Measurements from ENCODE around the gene CRNKL1.

Gene CRNKL1

DNA sequence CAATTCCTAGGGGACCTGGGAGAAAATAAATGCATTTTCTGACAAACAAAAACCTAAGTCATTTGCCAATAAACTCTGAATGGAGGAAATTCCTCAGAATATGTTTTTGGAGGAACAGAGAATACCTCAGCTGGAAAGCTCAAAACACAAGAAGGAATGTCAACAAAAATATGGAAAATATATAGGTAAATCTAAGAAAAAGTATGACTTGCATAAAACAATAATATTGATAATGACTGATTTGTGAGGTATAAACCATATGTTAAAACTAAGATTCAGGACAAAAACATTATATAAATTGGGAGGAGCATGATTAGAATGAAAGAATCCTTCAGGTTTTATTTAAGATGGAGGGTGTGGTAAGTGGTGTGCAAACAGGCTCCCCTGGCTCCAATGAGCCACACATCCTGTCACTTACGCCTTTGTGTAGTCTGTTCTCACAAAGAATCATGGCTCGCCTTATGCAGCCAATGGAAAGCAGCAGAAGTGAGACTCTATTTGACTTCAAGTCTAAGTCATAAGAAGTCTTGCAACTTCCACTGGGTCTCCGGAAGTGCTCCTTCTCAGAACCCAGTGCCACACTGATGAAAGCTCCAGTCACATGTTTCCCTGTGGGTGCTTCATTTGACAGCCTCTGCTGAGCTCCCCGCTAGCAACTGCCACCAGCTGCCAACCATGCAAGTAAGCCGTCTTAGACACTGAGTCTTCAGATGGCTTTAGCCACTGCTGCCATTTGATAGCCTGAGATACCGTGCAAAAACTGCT lies 8.2 kb upstream of the CRNKL1 start:
- no peak for DNase-seq

DNA sequence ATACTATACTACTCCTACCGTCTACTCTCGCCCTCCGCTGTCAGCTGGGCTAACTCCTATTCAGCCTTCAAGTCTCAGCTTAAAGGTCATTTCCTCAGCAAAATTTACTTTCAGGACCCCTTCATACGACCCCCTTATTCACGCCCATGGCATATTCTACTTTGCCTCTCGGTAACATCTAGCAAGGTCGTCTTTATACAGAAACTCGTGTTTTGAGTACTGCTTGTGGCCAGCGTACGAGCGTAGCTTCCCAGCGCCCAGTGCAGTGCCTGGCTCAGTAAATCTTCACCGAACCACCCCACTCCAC lies 546 bp downstream of the CRNKL1 start:
- no peak for DNase-seq

DNA sequence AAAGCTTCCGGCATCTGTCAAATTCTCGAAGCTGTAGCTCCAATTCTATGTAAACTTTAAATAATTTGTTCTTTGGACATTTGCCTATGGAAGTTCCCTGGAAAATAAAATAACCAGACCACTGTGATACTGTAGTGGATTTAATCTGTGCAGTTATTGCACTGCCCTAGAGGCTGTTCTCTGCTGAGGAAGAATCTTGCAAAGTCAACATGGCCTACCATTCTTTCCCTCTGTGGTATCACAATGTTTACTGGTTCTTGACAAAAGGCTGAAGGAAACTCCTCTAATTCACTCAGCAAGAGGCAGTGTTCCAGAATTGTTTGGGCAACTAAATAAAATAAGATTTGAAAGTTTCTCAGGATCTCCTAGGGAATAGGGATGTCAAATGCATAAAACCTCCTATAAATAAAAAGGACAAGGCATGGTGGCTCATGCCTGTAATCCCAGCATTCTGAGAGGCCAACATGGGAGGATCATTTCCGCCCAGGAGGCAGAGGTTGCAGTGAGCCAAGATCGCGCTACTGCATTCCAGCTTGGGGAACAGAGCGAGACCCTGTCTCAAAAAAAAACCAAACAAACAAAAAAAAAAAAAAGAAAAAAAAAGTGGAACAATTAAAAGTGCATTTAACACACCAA lies 12.4 kb downstream of the CRNKL1 start:
- no peak for DNase-seq

DNA sequence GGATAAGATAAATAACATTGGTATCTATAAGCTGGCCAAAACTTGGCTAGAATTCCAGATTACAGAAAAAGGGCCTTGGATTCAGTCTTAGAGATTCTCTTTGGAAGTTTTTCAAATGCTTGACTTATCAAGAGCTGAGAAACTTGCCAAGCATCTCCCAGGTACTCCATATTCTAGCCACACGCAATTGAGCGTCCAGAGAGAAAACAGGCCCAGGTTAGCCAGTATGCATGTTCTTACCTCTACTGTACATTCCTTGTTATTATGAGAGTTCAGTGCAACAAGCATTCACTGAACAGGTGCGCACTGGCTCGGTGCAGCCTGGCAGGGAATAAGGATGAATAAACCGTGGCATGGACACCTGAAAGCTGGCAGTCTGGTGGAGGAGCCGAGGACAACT lies 13.7 kb downstream of the CRNKL1 start:
- DNase-seq, result no peak

DNA sequence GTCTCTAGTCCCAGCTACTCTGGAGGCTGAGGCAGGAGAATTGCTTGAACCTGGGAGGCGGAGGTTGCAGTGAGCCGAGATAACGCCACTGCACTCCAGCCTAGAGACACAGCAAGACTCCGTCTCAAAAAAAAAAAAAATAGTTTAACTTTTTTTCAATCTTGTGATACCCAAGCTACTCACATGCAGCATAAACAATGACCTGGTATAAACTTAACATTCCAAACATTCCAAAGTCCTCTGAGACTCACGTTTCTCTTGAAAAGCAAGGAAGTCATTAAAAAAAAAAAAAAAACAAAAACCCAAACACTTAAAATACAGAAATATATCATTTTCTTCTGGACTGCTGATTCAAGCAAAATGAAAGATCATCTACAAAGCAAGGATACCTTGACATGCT lies 14.3 kb downstream of the CRNKL1 start:
- DNase-seq, result peak; percentile 45

DNA sequence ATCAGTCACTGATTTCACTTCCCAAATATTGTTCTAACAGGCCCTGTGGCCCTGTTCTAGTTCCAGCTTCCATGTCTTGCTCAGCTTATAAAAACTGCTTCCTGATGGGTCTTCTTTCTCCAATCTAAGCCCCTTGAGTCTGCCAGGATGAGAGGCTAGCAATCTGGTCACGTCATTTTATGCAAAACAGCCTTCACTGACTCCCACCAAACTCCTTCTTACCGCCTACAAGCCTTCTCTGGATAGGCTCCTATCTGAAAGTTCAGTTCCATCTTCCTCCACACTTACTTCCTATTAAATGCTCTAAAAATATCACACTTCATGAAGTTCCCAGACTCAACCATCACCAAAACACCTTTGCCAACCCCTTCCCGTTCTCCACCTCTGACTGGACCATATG lies 15.5 kb downstream of the CRNKL1 start:
- DNase-seq, result no peak

DNA sequence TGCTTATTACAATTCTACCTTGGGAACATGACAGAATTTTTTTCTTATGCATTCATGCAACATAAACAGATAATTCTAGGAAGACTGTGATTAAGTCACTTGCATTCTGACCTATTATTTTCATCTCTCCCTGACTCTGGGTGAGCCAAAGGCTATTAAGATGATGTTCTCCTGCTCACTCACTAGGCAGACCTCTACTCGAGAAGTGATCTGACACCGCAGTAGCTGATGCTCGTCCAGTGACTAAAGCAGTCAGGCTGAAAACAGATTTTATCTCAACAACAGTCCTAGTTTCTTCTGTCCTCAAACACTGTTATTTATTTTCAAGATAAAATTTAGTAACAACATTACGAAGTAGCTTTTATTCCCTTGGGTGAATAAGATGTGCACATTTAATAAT lies 17.8 kb downstream of the CRNKL1 start:
- no peak for DNase-seq

DNA sequence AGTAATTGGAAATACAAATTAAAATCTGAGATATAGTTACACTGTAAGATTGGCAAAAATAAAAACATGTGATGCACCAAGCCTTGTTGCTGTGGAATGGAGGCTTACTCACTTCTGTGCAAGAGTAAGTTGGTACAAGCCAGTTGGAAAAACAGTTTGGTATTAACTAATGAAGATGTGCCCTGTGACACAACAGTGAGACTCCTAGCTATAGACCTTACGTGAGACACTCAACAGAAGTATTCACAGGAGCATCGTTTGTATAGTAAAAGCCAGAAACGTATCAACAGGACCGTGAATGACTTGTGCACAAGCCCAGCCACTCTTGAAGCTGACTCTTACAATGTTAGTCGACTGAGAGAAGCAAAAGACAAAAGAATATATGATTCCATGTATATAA lies 20.5 kb downstream of the CRNKL1 start:
- DNase-seq, result no peak

DNA sequence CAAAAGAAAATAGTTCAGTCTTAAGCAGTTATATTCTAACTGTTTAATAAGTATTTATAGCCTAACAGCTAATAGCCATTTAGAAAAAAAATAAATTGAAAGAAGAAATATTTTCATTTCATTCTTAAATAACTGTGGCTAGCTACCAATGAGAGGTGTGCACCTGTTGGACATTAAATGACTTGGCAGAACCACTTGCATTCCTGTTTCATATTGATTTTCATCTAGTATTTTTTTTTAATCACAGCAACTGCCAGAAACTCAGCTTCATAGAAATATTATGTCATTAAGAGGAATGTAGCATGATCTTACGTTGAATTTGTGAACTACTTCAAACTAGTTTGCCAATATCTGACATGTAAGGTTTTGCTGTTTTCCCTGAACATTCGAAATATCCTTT lies 25.0 kb downstream of the CRNKL1 start:
- DNase-seq, result no peak

DNA sequence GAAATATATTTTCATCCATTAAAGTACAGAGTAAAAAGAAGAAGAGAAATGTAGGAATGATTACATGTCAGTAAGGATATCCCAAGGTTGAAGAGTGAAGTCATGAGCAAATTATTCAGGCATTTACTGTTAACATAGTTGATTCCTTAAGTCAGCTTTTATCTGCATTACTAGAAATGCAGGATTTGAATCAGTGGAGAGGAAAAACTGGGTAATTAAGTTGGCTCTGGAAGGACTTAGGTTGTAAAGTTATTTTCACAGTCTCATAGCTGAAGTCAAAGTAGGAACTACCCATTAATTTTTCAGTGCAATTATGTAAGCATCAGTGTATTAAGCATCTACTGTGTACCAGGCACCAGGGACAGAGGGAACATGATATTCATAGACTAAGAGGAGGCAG lies 27.3 kb downstream of the CRNKL1 start:
- DNase-seq, result peak; percentile 30

DNA sequence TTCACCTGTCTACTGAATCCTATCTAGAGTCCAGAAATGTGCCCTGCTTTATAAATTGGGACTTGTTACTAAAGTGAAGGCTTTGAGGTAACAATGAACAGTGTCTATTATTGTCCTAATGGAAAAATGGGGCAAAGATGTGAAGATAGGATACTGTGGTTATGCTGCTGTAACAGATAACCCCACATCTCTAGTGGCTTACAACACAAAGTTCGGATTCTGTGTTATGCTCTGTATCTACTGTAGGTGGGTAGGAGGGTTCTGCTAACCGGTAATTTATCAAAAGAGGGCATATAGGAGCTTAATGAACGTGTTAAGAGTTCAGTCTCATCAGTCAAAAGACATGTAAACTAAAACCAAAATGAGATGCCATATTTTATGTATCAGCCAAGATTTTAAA lies 28.9 kb downstream of the CRNKL1 start:
- DNase-seq, result no peak

DNA sequence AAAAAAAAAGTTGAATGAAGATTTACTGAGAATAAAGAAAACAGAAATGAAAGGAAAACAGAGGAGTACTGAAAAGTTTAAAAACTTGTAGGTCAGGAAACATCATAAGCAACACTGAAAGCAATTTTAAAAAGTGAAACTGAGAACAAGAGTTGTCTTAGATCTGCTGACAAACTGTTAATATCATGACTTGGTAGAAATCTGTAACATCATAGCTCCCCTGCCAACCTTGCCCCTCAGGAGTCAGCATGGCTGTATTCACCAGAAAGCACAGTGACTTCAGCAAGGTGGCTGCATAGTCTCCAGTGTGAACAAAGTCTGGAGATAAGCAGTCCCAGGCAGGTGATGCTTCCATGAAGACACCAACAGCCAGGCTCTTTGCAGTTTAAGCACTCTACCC lies 29.8 kb downstream of the CRNKL1 start:
- DNase-seq, result no peak

DNA sequence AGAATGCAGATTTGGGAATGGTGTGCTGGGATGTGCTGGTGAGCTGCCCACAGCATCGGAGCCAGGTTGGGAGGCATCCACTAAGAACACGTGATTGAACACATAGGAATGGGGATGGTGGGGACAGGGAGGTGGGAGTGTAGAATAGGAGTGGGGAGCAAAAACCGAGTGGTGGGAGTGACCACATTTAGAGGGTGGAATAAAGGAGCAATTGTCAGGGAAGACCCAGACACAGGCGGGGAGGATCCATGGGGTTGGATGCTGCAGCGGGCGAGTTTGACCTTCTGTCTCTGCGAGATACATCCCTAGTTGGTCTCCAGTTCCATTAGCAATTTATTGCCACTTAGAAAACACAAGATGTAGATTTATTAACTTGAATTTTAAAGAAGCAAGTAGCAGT lies 30.4 kb downstream of the CRNKL1 start:
- DNase-seq, result no peak

DNA sequence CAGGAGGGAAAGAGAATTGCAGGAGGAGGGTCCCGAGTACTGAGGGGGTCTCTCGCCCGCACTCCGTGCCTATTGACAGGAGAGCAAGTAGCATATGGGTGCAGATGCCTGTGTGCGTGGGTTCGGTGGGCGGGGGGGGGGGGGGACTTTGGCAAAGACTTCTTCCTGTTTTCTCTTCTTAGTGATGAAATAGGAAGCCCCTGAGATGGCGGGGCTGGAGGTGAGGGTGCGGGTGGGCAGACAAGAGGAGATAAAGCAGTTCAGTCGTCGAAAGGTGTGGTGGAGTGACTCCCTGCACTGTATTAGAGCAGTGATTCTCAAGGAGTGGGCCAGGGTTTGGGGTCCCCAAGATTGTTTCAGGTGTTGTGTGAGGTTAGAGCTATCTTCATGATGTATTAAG lies 31.4 kb downstream of the CRNKL1 start:
- DNase-seq, result no peak

DNA sequence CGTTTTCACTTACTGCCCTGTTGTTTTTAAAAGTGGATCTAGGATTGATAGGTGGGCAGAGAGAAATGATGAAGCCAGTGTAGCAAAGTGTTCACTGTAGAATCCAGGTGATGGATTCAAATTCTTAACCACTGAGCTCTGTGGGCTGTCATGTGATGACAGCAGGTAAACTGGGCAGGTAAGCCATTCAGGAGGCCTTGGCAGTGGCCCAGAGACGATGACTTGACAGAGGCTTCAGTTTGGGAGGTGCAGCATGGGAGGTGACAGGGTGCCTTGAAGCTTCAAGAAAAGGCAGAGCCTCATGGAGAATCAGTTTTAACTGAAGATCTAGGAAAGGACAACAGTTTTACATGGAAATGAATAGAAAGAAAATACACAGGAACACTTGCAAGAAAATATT lies 33.1 kb downstream of the CRNKL1 start:
- no peak for DNase-seq

DNA sequence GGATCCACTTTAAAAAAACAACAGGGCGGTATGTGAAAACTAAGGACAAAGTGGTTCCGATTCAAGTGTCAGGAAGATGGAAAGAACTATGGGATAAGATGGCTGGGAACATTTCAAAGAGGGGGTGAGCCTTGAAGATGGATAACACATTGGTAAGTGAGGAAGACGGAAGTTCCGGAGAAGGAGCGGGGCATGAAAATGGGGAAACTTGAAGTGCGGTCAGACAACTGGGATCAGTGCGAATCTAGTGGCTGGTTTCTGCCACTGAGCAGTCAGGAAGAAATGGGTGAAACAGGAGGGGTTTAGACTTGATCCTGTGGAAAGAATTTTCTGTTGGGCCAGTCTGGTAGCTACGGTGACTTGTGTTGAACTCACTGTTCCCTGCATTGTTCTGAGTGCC lies 33.9 kb downstream of the CRNKL1 start:
- no peak for DNase-seq

DNA sequence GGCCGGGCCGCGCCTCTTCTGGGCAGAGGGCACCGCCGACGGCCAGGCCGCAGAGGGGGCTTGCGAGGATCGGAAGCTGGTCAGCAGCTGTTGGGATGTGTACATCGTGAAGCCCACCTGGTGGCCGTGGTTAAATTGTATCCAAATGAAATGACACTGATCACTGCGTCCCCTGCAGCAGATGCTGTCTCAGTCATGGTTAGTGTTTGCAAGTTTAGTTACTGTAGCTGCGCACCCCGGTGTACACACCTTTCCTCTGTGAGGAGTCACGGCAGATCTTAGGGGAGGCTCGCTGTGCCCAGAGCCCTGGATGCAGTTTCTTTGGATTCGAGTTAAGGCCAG lies 34.5 kb downstream of the CRNKL1 start:
- no peak for DNase-seq

DNA sequence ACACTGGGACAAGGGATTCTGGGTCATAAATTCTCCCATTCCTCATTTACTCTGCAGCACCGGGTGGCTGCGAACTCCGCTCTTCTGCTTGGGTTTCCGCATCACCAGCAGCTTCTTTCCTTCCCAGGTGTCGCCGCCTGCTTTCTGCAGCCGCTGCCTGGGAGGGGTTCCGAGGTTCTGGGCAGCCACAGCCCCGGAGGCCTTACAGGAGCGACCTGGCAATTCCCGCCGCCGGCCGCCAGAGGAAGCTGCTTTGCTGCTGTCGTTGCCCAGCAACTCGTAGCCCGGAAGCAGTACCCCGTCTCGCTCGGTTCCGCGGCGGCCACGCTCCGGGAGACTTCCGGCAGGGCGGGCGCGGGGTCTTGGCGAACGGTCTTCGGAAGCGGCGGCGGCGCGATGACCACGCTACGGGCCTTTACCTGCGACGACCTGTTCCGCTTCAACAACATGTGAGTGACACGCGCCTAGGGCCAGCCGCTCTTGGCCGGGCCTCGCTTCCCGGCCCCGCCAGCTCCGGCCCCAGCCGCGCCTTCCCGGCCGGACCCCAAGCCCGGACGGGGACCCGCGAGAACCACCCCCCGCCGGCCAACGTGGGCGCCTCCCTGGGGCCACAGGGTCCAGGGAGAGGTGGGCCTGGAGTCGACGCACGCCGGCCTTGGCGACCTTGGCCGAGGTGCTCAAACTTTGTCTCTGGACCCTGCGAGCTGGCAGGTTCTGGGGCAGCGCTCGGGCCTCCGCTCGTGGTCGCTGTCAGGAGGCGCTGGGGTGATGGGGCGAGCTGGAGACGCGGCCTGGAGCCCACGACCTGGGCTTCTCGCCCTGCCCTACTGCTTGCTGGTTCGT lies 35.0 kb downstream of the CRNKL1 start, which contains the start of gene NAA20:
Gene NAA20 (plus strand): TSS at position 362 of the 843 bp plus-strand sequence. CDS start 35 bp downstream, at position 397.
- peak; percentile 91 for DNase-seq

DNA sequence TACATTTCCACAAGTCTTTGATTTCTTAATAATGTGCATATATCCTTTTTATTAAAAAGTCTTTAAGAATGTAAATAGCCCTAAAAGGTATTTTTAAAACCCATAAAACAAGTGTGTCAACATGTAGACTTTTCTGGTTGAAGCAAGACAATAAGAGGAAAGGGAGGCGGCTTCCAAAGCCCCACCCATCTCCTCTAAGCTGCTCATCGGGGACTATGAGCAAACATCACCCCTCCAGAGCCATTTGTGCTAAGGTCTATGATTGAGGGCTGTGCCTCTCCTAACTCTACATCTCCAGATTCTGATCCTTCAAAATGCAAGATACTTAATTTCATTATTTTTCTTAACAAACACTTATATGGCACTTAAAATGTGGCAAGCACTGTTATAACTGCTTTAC lies 37.6 kb downstream of the CRNKL1 start:
- no peak for DNase-seq

DNA sequence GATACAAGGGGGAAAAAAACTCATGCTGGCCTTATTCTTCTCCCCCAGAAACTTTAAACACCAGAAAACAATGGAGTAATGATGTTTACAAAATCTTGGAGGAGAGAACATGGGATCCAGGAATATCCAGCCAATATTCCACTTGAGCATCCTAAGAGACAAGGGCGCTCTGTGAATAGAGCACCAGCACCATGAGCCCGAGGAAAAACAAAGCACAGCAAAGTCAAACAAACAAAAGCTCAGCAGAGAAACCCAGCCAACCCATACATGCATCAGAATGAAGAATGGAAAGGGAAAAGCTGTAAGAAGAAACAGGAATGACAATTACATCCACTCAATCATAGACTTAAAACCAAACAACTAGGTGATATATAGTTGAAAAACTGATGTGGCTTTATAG lies 39.7 kb downstream of the CRNKL1 start:
- no peak for DNase-seq

DNA sequence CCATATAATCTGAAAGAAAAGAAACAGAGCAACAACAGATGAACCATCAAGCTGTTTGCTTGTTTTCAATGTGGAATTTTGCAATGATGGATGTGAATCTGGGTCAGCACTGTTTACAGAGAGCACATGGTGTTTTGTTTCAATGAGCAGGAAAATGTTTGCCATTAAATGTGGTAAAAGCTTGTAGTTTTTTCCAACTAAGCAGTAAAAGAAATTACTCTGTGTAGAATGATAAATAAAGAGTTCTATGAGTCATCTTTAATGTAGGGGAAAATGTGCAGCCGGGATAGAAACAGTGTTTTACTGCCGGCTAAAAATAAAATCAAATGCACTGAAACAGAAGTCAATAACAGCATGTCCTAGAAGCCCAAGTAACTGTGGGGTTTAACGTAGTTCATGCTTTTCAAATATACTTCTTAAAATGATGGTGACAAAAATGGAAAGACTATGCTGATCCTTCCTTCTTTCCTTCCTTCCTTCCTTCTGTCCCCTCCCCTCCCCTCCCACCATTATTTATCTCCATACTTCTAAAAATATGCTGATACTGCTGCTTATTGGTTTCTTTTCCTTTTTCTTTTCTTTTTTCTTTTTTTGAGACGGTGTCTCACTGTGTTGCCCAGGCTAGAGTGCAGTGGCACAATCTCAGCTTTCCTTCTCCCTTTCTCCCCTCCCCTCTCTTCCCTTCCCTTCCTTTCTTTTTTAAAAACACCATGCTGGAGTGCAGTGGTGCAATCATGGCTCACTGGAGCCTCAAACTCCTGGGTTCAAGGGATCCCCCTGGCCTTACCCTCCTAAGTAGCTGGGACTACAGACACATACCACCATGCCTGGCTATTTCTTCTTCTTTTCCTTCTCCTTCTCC lies 41.4 kb downstream of the CRNKL1 start:
- peak; percentile 26 for DNase-seq

DNA sequence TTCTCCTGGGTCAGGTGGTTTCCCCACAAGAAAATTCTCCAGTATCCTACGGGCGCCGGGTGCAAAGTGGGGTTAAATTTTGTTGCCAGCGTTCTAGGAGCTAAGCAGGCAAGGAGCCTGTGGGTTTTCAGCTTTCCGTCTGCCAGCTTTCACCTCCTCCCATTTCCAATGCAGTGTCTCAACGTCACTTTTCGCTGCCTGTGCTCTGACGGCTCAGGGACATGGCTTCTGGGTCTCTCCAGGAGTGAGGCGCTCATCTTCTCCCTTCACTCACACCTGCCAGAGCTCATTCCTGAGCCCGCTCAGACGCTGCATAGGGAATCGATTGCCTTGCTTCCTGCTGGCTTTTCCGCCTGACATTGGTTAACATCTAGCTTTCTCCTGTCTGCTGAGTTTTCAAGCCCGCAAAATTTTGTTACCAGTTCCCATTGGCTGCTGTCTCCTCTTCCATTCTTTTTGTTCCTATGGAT lies 42.4 kb downstream of the CRNKL1 start:
- no peak for DNase-seq

DNA sequence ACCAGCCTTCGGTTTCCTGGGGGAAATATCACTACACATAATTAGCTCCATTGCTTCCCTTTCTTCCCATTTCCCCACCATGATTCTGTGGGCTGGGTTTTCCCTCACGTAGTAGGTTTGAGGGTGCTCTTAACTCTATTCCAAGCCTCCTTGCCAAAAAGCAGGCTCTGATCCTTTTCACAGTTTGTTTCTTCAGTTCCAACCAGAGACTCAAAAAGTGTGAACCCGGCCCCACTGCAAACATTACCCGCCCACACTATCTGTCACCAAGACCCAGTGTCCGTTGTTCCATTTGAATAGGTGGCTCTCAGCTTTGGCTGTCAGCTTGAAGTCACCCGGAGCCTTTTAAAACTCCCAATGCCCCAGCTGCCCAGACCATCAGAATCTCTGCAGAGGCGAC lies 46.9 kb downstream of the CRNKL1 start:
- no peak for DNase-seq

Data from fibroblast of skin of scalp (primary cell).